Mesendoderm (in vitro differentiated cells): Measurements from ENCODE around the gene PLD5.

Experiments used
- DNase-seq: peaks from one replicate; pipeline ENCODE4 v3.0.0; 2013
- H2AK5ac ChIP-seq: 2 replicates; pipeline ENCODE4 v1.6.1; 2013; ENCODE audit warnings: low read length, inconsistent platforms
- H2BK120ac ChIP-seq: 2 replicates; pipeline ENCODE4 v1.6.1; 2013; ENCODE audit warnings: low read depth, mild to moderate bottlenecking, low read length, moderate library complexity, mixed read lengths
- H2BK15ac ChIP-seq: replicated peaks from 2 replicates; pipeline ENCODE4 v1.6.1; 2013; ENCODE audit warnings: low read depth, mild to moderate bottlenecking, moderate library complexity
- H2BK5ac ChIP-seq: 2 replicates; pipeline ENCODE4 v1.6.1; 2013; ENCODE audit warnings: low read length, inconsistent platforms
- H3K18ac ChIP-seq: 2 replicates; pipeline ENCODE4 v1.6.1; 2013; ENCODE audit warnings: mild to moderate bottlenecking, low read length, mixed read lengths
- H3K23ac ChIP-seq: one replicate; pipeline ENCODE4 v1.6.1; 2013; ENCODE audit warnings: low read length
- H3K27ac ChIP-seq: 2 replicates; pipeline ENCODE4 v1.5.1; 2013; ENCODE audit warnings: low read depth, mild to moderate bottlenecking, inconsistent platforms, low read length, moderate library complexity
- H3K27me3 ChIP-seq: 2 replicates; pipeline ENCODE4 v1.6.1; 2013; ENCODE audit warnings: low read length, control low read depth, mild to moderate bottlenecking, inconsistent platforms; ENCODE audit not compliant: insufficient read depth, poor library complexity
- H3K36me3 ChIP-seq: 2 replicates; pipeline ENCODE4 v1.6.1; 2013; ENCODE audit warnings: low read length, inconsistent platforms; ENCODE audit not compliant: control insufficient read depth, insufficient read depth
- H3K4ac ChIP-seq: one replicate; pipeline ENCODE4 v1.6.1; 2013; ENCODE audit warnings: low read depth, mild to moderate bottlenecking, low read length, moderate library complexity
- H3K4me1 ChIP-seq: 2 replicates; pipeline ENCODE4 v1.6.1; 2013; ENCODE audit warnings: low read depth, low read length, inconsistent platforms; ENCODE audit not compliant: control insufficient read depth
- H3K4me2 ChIP-seq: 2 replicates; pipeline ENCODE4 v1.6.1; 2013; ENCODE audit warnings: low read length
- H3K4me3 ChIP-seq: 2 replicates; pipeline ENCODE4 v1.5.1; 2013; ENCODE audit warnings: mild to moderate bottlenecking, low read length
- H3K56ac ChIP-seq: one replicate; pipeline ENCODE4 v1.6.1; 2013; ENCODE audit warnings: low read length
- H3K79me1 ChIP-seq: 2 replicates; pipeline ENCODE4 v1.6.1; 2013; ENCODE audit warnings: low read length, inconsistent platforms
- H3K79me2 ChIP-seq: 2 replicates; pipeline ENCODE4 v1.6.1; 2013; ENCODE audit warnings: mild to moderate bottlenecking, low read length; ENCODE audit not compliant: control insufficient read depth, insufficient read depth
- H3K9ac ChIP-seq: 2 replicates; pipeline ENCODE4 v1.6.1; 2013; ENCODE audit warnings: low read length, inconsistent platforms
- H4K5ac ChIP-seq: one replicate; pipeline ENCODE4 v1.6.1; 2013; ENCODE audit warnings: low read length
- H4K8ac ChIP-seq: one replicate; pipeline ENCODE4 v1.6.1; 2013; ENCODE audit warnings: low read depth, mild to moderate bottlenecking, control low read depth, low read length, moderate library complexity
- WGBS: extraction: QIAGEN DNeasy Blood & Tissue Kit; methylation state at CpG from one replicate; pipeline ENCODE4 v1.1.7; 2013; ENCODE audit warnings: low lambda C conversion rate, missing lambda C conversion rate; ENCODE audit not compliant: insufficient coverage; ENCODE audit errors: extremely low coverage; 5-methylcytosine and 5-hydroxymethylcytosine counted together

Gene PLD5

DNA sequence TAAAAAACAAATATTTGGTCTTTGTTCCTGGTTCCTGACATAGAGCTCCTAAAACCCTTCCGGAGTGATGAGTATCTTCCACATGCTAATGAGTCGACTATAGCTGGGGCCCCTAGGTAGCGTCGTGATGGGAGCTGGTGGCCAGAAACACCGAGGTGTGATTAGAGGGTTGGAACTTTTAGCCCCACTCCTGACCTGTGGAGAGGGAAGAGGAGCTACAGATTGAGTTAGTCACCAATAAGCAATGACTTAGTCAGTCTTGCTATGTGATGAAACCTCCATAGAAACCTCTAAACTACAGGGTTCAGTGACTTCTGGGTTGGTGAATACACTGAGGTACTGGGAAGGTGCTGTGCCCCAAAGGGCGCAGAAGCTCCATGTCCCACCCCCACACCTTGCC is 30.1 kb upstream of the PLD5 start:
- H4K5ac ChIP-seq: no peak overlapping the region
- no peaks in the 10 kb centered on the region for H3K4me1 ChIP-seq
- no CpG with 5 or more reads among the region's 6 CpGs for WGBS
- H3K4ac ChIP-seq: no peak overlapping the region
- H3K4me2 ChIP-seq: no peak overlapping the region
- H2BK120ac ChIP-seq: no peak overlapping the region
- H3K56ac ChIP-seq: no peak overlapping the region
- no peak overlapping the region for H3K27ac ChIP-seq
- DNase-seq: no peak
- H3K79me1 ChIP-seq: no peaks in the 10 kb centered on the region
- H2BK15ac ChIP-seq: no peak overlapping the region
- H2AK5ac ChIP-seq: no peak overlapping the region
- no peak overlapping the region for H2BK5ac ChIP-seq
- no peak overlapping the region for H3K18ac ChIP-seq
- no peak overlapping the region for H3K9ac ChIP-seq
- no peaks in the 10 kb centered on the region for H3K27me3 ChIP-seq
- no peak overlapping the region for H3K23ac ChIP-seq
- H3K36me3 ChIP-seq: no peaks in the 10 kb centered on the region
- H3K4me3 ChIP-seq: no peak overlapping the region
- H3K79me2 ChIP-seq: no peaks in the 10 kb centered on the region
- no peak overlapping the region for H4K8ac ChIP-seq

DNA sequence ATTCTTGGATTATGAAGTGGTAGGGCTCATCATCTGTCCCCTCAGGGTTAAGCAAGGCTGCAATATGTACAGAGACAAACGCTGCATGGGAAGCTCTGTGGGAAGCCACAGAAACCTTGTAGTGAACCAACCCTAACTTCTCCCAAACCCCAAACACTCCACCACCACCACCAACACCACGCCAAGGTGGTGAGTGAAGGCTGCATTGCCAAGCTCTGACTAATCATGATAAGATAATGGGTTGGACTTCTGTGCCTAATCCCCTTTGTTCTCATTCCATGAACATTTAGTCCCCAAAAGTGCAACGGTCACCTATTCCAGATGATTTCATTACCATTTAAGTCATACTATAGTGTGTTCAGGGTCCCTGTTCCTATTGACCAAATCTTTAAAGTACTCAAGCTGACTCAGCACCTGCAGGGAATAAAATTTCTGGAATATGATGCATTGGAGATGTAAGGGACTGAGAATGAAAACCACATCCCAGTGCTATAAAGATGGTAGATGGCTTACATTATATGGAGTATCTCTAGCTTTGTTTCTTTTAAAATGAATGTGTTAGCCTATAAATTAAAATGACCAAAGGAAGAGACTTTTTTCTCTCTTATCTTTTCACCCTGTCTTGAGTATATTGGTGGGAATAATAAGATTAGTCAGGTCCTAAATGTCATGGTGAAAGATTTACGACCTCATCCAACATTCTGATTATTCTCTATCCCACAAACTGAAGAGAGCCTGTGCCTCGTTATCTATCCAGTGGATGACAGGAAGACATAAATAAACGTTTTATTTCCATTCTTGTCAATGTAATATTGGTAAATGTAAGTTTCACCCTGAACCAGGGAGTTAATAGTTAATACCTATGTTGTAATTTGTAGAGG is 22.6 kb upstream of the PLD5 start:
- Histone ChIP-seq H3K23ac (no peak overlapping the region), H2BK5ac (no peak overlapping the region), H3K27ac (no peak overlapping the region), H3K4me2 (no peak overlapping the region), H2AK5ac (no peak overlapping the region), H3K79me2 (no peaks in the 10 kb centered on the region), H3K18ac (no peak overlapping the region), H3K27me3 (no peaks in the 10 kb centered on the region), H4K5ac (no peak overlapping the region), H3K9ac (no peak overlapping the region), H2BK15ac (no peak overlapping the region), H3K4me3 (no peak overlapping the region), H3K79me1 (no peaks in the 10 kb centered on the region), H3K36me3 (no peaks in the 10 kb centered on the region), H4K8ac (no peak overlapping the region), H3K4me1 (no peaks in the 10 kb centered on the region), H2BK120ac (no peak overlapping the region), H3K4ac (no peak overlapping the region), H3K56ac (no peak overlapping the region)
- no peak for DNase-seq
- WGBS: no CpG with 5 or more reads among the region's 6 CpGs

DNA sequence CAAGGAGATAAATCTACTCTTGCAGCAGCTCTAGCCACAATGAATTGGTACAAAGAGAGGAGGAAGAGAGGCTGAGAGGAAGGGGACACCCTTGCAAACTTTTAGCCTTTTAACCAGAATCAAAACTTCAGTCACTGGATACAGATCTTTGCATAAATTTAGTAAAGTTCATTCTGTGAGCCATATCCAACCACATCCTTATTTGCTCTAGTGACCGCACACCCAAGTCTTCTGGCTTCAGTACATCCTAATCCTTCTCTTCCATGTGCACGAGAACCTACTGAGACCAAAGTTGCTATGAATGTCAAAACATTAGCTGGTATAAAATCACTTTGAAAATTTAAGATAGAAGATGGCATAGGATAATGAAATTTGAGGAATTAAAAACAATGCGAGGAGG is 21.9 kb upstream of the PLD5 start:
- no peak overlapping the region for H3K56ac ChIP-seq
- no peaks in the 10 kb centered on the region for H3K27me3 ChIP-seq
- no peak overlapping the region for H3K27ac ChIP-seq
- no peak overlapping the region for H4K8ac ChIP-seq
- no peak for DNase-seq
- no peak overlapping the region for H2BK5ac ChIP-seq
- no peaks in the 10 kb centered on the region for H3K79me1 ChIP-seq
- no peaks in the 10 kb centered on the region for H3K79me2 ChIP-seq
- no peak overlapping the region for H3K4me3 ChIP-seq
- no peaks in the 10 kb centered on the region for H3K4me1 ChIP-seq
- H3K4ac ChIP-seq: no peak overlapping the region
- H3K18ac ChIP-seq: no peak overlapping the region
- H2BK120ac ChIP-seq: no peak overlapping the region
- no CpG with 5 or more reads among the region's 3 CpGs for WGBS
- H3K23ac ChIP-seq: no peak overlapping the region
- H3K4me2 ChIP-seq: no peak overlapping the region
- H2AK5ac ChIP-seq: no peak overlapping the region
- H3K9ac ChIP-seq: no peak overlapping the region
- H2BK15ac ChIP-seq: no peak overlapping the region
- no peak overlapping the region for H4K5ac ChIP-seq
- no peaks in the 10 kb centered on the region for H3K36me3 ChIP-seq

DNA sequence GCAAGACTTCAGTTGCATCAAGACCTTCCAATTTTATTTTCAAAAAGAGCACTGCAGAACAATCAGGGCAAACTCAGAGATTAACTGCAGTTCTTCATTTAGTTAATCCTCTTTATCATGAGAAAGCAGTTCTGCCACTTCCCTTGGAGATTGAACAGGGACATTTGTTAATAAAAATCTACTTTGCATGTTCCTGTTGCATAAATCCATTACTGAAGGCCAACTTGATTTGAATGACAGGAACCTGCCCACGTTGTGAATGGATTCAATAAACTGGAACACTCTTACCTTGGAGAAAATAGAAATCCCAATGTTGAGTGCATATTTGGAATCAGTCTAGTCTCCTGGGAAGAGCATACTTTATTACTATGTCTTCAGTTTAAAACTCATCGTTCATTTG is 19.6 kb upstream of the PLD5 start:
- no peak overlapping the region for H4K8ac ChIP-seq
- H2BK15ac ChIP-seq: no peak overlapping the region
- no peak overlapping the region for H3K23ac ChIP-seq
- no peak overlapping the region for H3K4me3 ChIP-seq
- no peak overlapping the region for H3K4me2 ChIP-seq
- H2BK5ac ChIP-seq: no peak overlapping the region
- H3K4ac ChIP-seq: no peak overlapping the region
- no peaks in the 10 kb centered on the region for H3K36me3 ChIP-seq
- H4K5ac ChIP-seq: no peak overlapping the region
- DNase-seq: no peak
- H3K56ac ChIP-seq: no peak overlapping the region
- H3K79me1 ChIP-seq: no peaks in the 10 kb centered on the region
- H3K27ac ChIP-seq: no peak overlapping the region
- H3K79me2 ChIP-seq: no peaks in the 10 kb centered on the region
- H3K27me3 ChIP-seq: no peaks in the 10 kb centered on the region
- H3K18ac ChIP-seq: no peak overlapping the region
- H2BK120ac ChIP-seq: no peak overlapping the region
- H3K9ac ChIP-seq: no peak overlapping the region
- WGBS: no CpG with 5 or more reads among the region's 2 CpGs
- H3K4me1 ChIP-seq: no peaks in the 10 kb centered on the region
- H2AK5ac ChIP-seq: no peak overlapping the region

DNA sequence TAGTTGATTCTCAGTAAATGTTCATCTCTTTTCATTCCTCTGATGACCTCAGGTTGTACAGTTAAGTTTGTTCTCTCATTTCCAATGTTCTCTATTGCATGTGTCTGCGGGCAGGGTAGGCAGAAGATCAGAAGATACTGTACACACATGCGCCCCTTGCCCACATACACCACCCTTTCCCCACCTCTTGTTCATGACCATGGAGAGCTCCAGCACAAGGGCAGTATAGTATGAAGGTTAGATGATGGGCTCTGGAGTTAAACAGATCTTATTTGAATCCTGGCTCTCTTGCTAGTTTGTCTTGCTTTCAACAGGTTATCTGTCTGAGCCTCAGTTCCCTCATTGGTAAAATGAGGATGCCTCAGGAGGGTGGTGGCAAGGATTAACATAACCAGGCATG is 17.8 kb upstream of the PLD5 start:
- Histone ChIP-seq H2BK120ac (no peak overlapping the region), H2BK5ac (no peak overlapping the region), H3K56ac (no peak overlapping the region), H4K5ac (no peak overlapping the region), H3K9ac (no peak overlapping the region), H4K8ac (no peak overlapping the region), H2BK15ac (no peak overlapping the region), H3K79me1 (no peaks in the 10 kb centered on the region), H3K4me2 (no peak overlapping the region), H3K4ac (no peak overlapping the region), H3K4me1 (no peaks in the 10 kb centered on the region), H3K18ac (no peak overlapping the region), H3K4me3 (no peak overlapping the region), H2AK5ac (no peak overlapping the region), H3K27me3 (no peaks in the 10 kb centered on the region), H3K27ac (no peak overlapping the region), H3K79me2 (no peaks in the 10 kb centered on the region), H3K36me3 (no peaks in the 10 kb centered on the region), H3K23ac (no peak overlapping the region)
- WGBS: no CpG with 5 or more reads among the region's 2 CpGs
- DNase-seq: no peak

DNA sequence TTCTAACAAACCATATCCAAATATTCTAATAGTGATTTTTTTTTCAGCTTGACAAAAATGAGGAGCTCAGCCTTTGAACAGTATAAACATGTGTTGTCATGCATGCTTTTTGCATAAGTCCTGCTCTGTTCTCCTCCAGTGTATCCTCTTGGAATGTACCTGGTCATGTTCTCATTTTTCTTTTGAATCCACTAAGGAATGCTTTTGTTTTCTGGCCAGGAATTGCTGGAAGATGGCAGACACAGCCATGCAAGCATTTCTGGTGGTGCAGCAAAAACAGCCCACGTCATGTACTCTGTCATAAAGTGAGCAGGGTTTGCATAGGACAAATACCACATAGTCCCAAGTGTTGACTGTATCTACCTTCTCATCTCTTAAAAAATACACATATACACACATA is 11.5 kb upstream of the PLD5 start:
- Histone ChIP-seq H3K9ac (no peak overlapping the region), H3K4me1 (no peaks in the 10 kb centered on the region), H3K23ac (no peak overlapping the region), H2BK120ac (no peak overlapping the region), H3K79me2 (no peaks in the 10 kb centered on the region), H3K56ac (no peak overlapping the region), H3K4me3 (no peak overlapping the region), H2AK5ac (no peak overlapping the region), H4K8ac (no peak overlapping the region), H3K79me1 (no peaks in the 10 kb centered on the region), H3K27me3 (no peaks in the 10 kb centered on the region), H3K4me2 (no peak overlapping the region), H4K5ac (no peak overlapping the region), H3K18ac (no peak overlapping the region), H2BK15ac (no peak overlapping the region), H2BK5ac (no peak overlapping the region), H3K4ac (no peak overlapping the region), H3K27ac (no peak overlapping the region), H3K36me3 (no peaks in the 10 kb centered on the region)
- no peak for DNase-seq
- WGBS: no CpG with 5 or more reads among the region's 1 CpG
